CD4-positive, alpha-beta T cell treated with Interleukin-17A for 4 hours (primary cell): ENCODE data around the gene TTC7B.

Experiments used
- DNase-seq: peaks from one replicate; pipeline ENCODE4 v3.0.0-alpha.2; 2020; ENCODE audit warnings: mixed read lengths

The TTC7B gene

DNA sequence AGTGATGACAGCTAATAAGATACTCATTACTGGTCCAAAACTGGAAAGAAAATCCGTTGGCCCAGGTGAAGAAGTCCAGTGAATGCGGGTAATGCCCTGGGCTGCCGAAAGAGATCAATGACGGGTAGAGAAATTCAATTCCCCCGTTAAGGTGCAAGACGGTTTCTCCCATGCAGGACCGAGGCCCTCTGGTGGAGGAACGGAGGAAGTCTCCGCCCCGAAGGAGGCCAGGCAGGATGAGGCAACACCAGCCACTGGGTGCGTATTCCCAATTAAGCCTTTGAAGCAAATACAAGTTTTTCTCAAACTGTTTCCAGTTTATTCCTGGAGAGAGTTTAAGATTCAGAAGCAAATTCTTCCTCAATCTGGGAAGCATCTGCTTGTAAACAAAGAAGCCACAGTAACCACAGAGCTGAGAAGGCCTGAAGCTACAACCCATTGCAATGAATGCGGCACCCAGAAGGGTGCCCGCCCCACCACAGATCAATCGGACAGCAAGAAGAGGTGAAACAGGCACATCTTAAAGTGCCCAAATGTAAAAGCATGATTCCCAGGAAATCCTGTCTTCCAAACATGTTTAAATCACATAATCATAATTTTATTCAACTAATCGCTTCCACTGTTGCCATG is 118.5 kb downstream of the TTC7B start:
- peak; percentile 81 for DNase-seq

DNA sequence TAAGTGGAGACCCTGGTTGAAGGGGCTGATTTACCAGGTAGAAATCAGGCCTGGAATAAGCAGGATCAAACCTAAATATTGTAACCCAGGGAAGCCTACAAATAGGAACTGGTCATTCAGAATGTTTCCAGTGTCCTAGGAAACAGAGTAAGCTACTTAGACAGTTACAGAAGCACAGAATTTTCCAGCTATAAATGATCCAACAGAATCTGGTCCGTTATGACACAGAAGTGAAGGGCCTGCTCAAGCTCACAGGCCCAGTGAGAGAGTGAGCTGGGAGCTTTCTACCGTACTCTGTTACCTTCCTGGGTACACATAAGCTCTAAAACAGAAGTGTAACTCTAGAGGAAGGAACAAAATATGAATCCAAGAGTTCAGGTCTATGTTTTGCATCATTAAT is 119.1 kb downstream of the TTC7B start:
- DNase-seq = no peak

- DNase-seq = no peak
Observed at GRCh38 chr14:90696720-90697119, 119.5 kb downstream of the TTC7B start.

- DNase-seq = no peak
Observed at GRCh38 chr14:90695997-90696660, 120.1 kb downstream of the TTC7B start.

DNA sequence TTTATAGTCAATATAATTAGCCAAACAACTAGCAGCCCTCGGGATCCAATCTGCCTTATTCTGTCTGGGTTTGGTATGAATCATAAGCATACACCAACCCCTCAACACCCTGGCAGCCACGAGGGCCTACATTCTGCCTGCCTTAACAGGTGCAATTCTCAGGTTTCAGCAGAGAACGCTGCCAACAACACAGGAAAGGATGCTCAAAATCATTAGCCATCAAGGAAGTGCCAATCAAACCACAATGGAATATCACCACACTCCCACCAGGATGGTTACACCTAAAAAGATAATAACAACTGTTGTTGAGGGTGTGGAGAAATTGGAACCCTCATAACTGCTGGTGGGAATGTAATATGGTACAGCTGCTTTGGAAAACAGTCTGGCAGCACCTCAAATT is 122.8 kb downstream of the TTC7B start:
- DNase-seq = no peak

- DNase-seq = no peak
Observed at GRCh38 chr14:90692826-90693225, 123.4 kb downstream of the TTC7B start.

- no peak for DNase-seq
Observed at GRCh38 chr14:90692061-90692460, 124.2 kb downstream of the TTC7B start.

GRCh38 chr14:90691627-90692026 is 124.6 kb downstream of the TTC7B start:
- no peak for DNase-seq

DNA sequence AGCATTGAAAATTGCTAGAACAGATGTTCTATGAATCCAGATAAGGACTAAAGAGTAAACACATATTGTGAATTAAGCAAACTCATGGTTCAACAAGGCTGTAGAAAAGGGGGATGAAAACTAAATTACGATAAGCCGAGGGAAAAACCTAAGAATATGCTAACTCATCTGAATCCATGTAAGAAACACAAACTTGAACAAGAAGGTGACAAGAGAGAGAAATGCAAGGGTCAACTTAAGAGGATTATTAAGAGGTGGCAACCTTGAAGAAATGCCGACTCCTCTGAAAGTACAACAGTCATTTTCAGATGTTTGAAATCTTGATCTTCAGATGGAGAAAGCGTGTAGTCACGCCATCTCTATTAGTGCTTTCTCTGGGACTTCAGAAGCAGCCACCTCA is 128.6 kb downstream of the TTC7B start:
- no peak for DNase-seq

- no peak for DNase-seq
Observed at GRCh38 chr14:90682615-90683014, 133.6 kb downstream of the TTC7B start.

DNA sequence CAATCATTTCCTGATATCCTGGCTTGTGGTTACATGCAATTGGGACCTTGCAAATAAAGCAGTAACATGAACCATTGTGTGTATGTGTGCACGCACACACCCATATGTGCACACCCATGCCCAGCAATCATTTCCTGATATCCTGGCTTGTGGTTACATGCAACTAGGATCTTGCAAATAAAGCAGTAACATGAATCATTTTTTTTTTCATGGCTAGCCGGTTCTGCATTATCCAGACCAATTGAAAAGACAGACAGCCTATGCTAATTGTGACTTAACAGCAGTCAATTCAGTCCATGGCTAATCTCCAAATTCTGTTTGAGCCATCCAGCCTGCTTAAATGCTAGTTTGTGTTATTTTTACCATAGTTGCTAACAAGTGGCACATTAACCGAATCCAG is 134.3 kb downstream of the TTC7B start:
- DNase-seq = no peak

GRCh38 chr14:90678846-90679362 is 137.3 kb downstream of the TTC7B start:
- DNase-seq = no peak

GRCh38 chr14:90678420-90678819 is 137.8 kb downstream of the TTC7B start:
- DNase-seq = no peak

DNA sequence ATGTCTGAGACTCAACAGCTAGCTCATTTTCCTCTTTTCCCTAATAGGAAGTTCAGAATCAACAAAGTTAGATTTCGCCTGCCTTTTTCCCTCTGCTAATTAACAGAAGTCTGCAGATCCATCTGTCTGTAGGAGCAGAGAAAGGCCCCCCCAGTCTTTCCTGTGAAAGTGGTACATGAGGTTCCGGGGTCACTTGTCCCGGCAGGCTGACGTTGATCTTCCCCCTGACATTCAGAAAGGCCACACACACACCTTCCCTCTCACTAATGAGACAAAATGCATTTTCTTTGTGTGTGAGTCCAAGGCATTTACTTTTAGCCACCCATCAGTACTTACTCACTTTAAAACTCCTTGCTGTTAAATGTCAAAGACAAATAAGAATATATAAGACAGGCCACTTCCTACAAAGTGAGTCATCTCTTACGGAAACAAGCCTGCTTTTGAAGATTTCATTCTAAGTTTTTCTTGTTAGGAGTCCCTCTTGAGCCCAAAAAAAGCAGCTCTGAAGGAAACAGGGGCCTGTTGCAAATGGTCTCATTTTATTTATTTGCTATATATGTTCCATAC is 138.7 kb downstream of the TTC7B start:
- DNase-seq = peak; percentile 11

DNA sequence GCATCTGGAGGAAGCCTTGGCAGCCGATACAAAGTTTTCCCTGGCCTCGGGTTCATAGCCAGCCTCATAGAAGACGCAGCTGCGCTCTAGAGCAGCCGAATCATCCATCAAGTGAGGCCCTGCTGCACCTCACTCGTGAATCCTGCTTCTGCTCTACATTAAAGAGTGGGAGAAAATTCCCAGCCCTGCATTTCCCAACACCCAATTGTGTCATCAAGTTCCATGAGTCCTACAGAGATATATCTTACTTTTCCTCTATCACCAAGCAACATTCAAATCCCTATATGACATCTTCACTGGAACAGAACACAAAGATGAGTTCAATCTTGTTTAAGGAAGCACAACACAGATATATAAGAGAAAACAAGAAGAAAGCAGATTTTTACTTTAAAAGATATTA is 139.3 kb downstream of the TTC7B start:
- DNase-seq = no peak

DNA sequence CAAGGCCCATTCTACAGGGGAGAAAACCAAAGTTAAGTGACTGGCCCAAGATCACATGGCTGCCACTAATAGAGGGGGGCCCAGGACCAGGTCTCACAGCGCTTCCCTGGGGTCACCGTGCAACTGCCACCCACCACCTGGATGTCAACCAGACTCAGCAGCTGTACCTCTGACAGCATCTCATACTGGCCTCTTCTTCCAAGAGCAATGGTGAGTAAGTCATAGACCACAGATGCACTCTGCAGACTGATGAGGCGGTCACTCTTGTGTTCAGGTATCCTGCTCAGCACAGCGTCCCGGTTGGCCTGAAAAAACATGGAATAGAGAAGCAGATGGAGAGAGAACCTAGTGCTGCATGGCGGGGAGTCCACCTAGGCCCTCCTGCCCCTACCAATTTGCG is 139.9 kb downstream of the TTC7B start:
- no peak for DNase-seq

DNA sequence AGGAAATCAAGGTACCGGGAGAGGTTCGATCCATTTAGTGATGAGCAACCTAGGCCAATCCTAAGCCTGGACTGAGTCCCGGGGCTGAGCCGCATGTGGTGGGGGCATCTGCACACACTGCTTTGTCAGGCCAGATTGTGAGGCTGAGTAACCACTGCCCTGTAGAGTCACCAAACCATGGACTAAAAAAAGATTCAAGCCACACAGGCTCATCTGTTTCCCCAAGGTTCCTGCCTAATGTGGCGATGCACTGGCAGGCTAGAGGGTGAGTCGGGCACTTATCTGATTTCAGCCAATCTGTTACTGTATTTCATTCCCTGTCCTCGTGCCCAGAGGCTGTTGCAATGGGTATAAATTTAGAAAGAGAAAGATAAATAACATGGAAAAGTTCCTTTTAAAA is 140.8 kb downstream of the TTC7B start:
- DNase-seq = no peak

DNA sequence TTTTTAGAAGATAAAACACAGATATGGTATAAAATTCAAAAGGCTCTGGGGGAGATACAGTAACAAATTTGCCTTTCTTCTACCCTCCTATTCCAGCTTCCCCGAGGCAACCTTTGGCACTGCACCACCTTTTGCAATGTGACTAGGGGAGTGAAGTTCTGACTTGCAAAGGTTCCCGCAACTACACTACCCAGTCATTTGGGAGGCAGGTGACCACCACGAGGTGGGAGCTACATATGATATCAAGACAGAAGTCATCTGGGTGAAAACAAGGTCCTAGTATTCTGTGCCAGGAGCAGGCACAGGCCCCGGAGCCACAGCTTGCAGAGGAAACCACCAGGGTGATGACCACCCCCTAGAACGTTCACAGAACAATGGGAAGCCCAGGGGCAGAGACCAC is 141.5 kb downstream of the TTC7B start:
- no peak for DNase-seq

DNA sequence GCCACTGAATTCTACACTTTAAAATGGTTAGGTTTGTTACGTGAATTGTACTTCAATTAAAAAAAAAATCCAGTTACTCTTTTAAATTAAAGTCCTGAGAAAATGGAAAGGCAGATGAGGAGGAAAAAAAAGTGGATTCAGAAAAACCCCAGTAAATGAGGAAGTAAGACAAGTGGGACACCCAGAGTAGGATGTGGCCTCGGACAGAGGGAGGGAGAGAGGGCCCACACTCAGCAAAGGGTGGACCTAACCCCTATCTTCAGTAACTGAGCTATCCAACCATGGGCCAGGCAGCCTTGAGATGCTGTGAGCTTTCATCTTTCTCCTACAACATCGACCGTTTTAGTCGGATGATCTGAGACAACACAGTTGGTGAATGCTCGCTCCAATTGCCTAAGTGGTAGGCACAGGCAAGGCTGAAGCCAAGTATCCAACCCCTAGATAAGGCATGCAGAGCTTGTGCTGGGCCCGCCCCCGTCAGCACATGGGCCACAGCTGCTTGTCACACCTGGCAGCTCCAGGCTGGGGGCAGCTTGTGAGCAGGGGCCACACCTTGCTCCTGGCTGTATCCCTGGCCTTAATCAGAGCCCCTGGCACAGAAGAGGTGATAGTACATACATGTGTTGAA is 142.1 kb downstream of the TTC7B start:
- no peak for DNase-seq

GRCh38 chr14:90671382-90672234 is 144.6 kb downstream of the TTC7B start:
- no peak for DNase-seq

- DNase-seq = no peak
Observed at GRCh38 chr14:90669731-90670130, 146.5 kb downstream of the TTC7B start.

GRCh38 chr14:90666571-90666970 is 149.7 kb downstream of the TTC7B start:
- DNase-seq = no peak
